ENCODE results near the gene FBXW11. TPM values are rescaled to one million over a fixed set of nuclear protein-coding genes. Genes with fewer than 3 reads are reported as not detected.

Gene FBXW11
- total and polyA plus RNA-seq, 2 of the 8 experiments (the other 6 are each of a cell fraction or from before 2014, with no cell fraction given) = 45.0 to 75.6 TPM

DNA sequence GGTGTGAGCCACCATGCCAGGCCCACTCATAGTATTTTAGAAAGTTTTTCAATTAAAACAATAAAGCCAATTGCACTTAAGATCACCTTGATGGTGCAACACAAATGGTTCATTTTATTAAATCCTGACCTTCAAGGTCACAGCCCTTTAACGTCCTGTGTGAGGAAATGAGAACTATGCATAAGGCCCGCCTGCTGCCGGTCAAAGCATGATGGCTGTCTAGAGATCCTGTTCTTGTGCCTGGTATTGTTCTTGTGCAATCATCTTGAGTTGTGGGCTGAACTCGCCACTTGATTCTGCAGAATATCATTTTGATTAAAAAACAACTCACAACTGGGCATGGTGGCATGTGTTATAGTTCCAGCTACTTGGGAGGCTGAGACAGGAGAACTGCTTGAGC is 43.6 kb upstream of the FBXW11 start:
- no peak overlapping the region for H2BK120ac ChIP-seq (replicated peaks; ENCODE audit: low read depth, low read length)
- WGBS, 2 experiments (ENCODE audit: extremely low coverage in 1 of 2, insufficient coverage in 1 of 2, insufficient read length in 1 of 2, insufficient replicate concordance in 2 of 2, low coverage in 1 of 2, low lambda C conversion rate in 2 of 2, missing lambda C conversion rate in 1 of 2) = 98% methylated on average over 4 of the region's 4 CpGs; no CpG with 5 or more reads in 1 of the 2 experiments
- TF ChIP-seq, protein P1, sequence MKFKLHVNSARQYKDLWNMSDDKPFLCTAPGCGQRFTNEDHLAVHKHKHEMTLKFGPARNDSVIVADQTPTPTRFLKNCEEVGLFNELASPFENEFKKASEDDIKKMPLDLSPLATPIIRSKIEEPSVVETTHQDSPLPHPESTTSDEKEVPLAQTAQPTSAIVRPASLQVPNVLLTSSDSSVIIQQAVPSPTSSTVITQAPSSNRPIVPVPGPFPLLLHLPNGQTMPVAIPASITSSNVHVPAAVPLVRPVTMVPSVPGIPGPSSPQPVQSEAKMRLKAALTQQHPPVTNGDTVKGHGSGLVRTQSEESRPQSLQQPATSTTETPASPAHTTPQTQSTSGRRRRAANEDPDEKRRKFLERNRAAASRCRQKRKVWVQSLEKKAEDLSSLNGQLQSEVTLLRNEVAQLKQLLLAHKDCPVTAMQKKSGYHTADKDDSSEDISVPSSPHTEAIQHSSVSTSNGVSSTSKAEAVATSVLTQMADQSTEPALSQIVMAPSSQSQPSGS (IDR thresholded peaks at IDR 0.05; ENCODE audit: low read length) = no peak
- TF ChIP-seq HDAC2 (IDR thresholded peaks at IDR 0.05; ENCODE audit: borderline replicate concordance in 1 of 2, low read depth in 2 of 2, low read length in 2 of 2) = no peak
- TF ChIP-seq KDM5A (IDR thresholded peaks at IDR 0.05; ENCODE audit: low read length) = no peak
- TF ChIP-seq JUND (IDR thresholded peaks at IDR 0.05; ENCODE audit: low read length) = no peak
- no peak overlapping the region for H3K18ac ChIP-seq (ENCODE audit: extremely low read depth, low read length)
- H3K56ac ChIP-seq (replicated peaks; ENCODE audit: insufficient read length, low read depth, low read length) = no peak overlapping the region
- no peak overlapping the region for H3K4me3 ChIP-seq (ENCODE audit: extremely low read depth in 1 of 4, insufficient read depth in 2 of 4, low read depth in 3 of 4, low read length in 4 of 4)
- no peak overlapping the region for H4K8ac ChIP-seq (ENCODE audit: extremely low read depth, insufficient read depth, low read length)
- H2BK12ac ChIP-seq (ENCODE audit: low read depth, low read length) = no peak overlapping the region
- no peak overlapping the region for H4K5ac ChIP-seq (ENCODE audit: insufficient read length, low read depth, low read length)
- H3K4me2 ChIP-seq (ENCODE audit: insufficient read depth in 1 of 2, low read depth in 2 of 2, low read length in 2 of 2) = no peak overlapping the region
- H3K4ac ChIP-seq (replicated peaks; ENCODE audit: insufficient read length, low read depth, low read length) = no peak overlapping the region
- no peak overlapping the region for H2AK5ac ChIP-seq (ENCODE audit: low read depth, low read length)
- CTCF ChIA-PET (ENCODE audit: partially characterized antibody) = interaction anchor here (0.6 to 2.6 kb wide), 10 partner anchors 9 to 420 kb away, joined by 3 to 13 read pairs (median 4); no protein-coding TSS in a partner anchor
- H2BK15ac ChIP-seq (ENCODE audit: low read length) = no peak overlapping the region
- no peak overlapping the region for H3K23ac ChIP-seq (ENCODE audit: insufficient read length)
- H3K36me3 ChIP-seq (ENCODE audit: control insufficient read depth in 2 of 4, insufficient read depth in 4 of 4, low read length in 3 of 4) = no peaks in the 10 kb centered on the region
- no peak overlapping the region for H4K91ac ChIP-seq (replicated peaks; ENCODE audit: insufficient read length, low read length)
- no peaks in the 10 kb centered on the region for H3K79me1 ChIP-seq (ENCODE audit: low read depth, low read length)
- H3K27me3 ChIP-seq (replicated peaks in 1 of 4; ENCODE audit: control insufficient read depth in 3 of 4, extremely low read depth in 1 of 4, insufficient read depth in 3 of 4, low read length in 3 of 4) = no peaks in the 10 kb centered on the region
- H2AFZ ChIP-seq (ENCODE audit: low read length) = no peak overlapping the region
- H3K4me1 ChIP-seq (replicated peaks in 1 of 4; ENCODE audit: control insufficient read depth in 3 of 4, insufficient read depth in 4 of 4, low read length in 3 of 4) = peaks cover 0 to 7% (median 0%) of the 10 kb centered on the region in 4 experiments; a peak in 2 of 7 replicates
- H3K27ac ChIP-seq (ENCODE audit: low read depth, low read length) = no peak overlapping the region
- no peak overlapping the region for H2BK5ac ChIP-seq (ENCODE audit: low read depth, low read length)
- H3K23me2 ChIP-seq (ENCODE audit: low read depth, low read length) = no peaks in the 10 kb centered on the region
- H3K14ac ChIP-seq (ENCODE audit: insufficient read length) = no peak overlapping the region
- no peak overlapping the region for H3K9ac ChIP-seq (replicated peaks in 1 of 4; ENCODE audit: extremely low read depth in 1 of 4, low read depth in 3 of 4, low read length in 3 of 4)
- POLR2A ChIA-PET (ENCODE audit: partially characterized antibody) = no interaction called here
- no peaks in the 10 kb centered on the region for H3K79me2 ChIP-seq (ENCODE audit: control insufficient read depth in 1 of 2, insufficient read depth in 2 of 2, low read length in 2 of 2)
- DNase-seq (ENCODE audit: low read depth in 1 of 2, low spot score in 2 of 2) = no peak
- H4K20me1 ChIP-seq (replicated peaks in 1 of 2; ENCODE audit: control insufficient read depth in 1 of 2, insufficient read depth in 2 of 2, low read length in 2 of 2) = peaks cover 0 to 2% of the 10 kb centered on the region in 2 experiments
- no peak for FAIRE-seq
- no peak overlapping the region for H2BK20ac ChIP-seq (ENCODE audit: low read length)
- H3K9me3 ChIP-seq (ENCODE audit: insufficient read depth in 2 of 2, low read depth in 1 of 2, low read length in 1 of 2) = no peaks in the 10 kb centered on the region

Data from H1 (cell line).